SK-N-SH (cell line): ENCODE measurements around the gene LRMDA. TPM values are rescaled to one million over a fixed set of nuclear protein-coding genes. Genes with fewer than 3 reads are reported as not detected.

Source experiments
- CTCF ChIA-PET: fragments of 300-600, 350-600 bp; formaldehyde crosslinking; extraction: SDS; loops from one replicate; lab custom pipeline; 2021; lab: Yijun Ruan, JAX
- POLR2A ChIA-PET: fragments of 350-600 bp; sonication (Branson Sonifier 250); formaldehyde crosslinking; extraction: SDS; loops from one replicate; lab custom pipeline; 2020; ENCODE audit warnings: antibody characterized with exemption, inconsistent platforms; lab: Yijun Ruan, JAX
- DNase-seq: peaks from one replicate; pipeline ENCODE4 v3.0.0; 2012
- H2AFZ ChIP-seq: fragments of 200-600 bp; sonication (generic); 2 replicates; pipeline ENCODE4 v1.8.1; 2016; ENCODE audit warnings: antibody characterized with exemption, mild to moderate bottlenecking, low read depth
- H3F3A ChIP-seq: fragments of 200-600 bp; sonication (generic); replicated peaks from 2 replicates; pipeline ENCODE3; 2016; ENCODE audit warnings: antibody characterized with exemption, mild to moderate bottlenecking; ENCODE audit not compliant: insufficient read depth
- H3K27ac ChIP-seq, 2 experiments: fragments of 200-500 bp in 1 of 2; fragments of 200-600 bp in 1 of 2; sonication (Bioruptor generic) in 1 of 2; sonication (generic), shearing (Covaris generic) in 1 of 2; 2 replicates each; pipeline versions ENCODE4 v1.5.1 to v1.6.1; 2014 to 2016; ENCODE audit warnings: low read depth in 2 of 2, inconsistent platforms in 1 of 2, low read length in 1 of 2, mild to moderate bottlenecking in 1 of 2, mixed read lengths in 1 of 2
- H3K27me3 ChIP-seq: fragments of 200-600 bp; sonication (generic), shearing (Covaris generic); 2 replicates; pipeline ENCODE4 v1.6.1; 2016; ENCODE audit warnings: mixed run types; ENCODE audit not compliant: insufficient read depth
- H3K36me3 ChIP-seq, 2 experiments: fragments of 200-500 bp in 1 of 2; fragments of 200-600 bp in 1 of 2; sonication (Bioruptor generic) in 1 of 2; sonication (generic) in 1 of 2; replicated peaks in 1 of 2; 2 replicates each; pipeline versions ENCODE3 to v1.5.1; 2014 to 2016; ENCODE audit warnings: low read length in 1 of 2, mild to moderate bottlenecking in 1 of 2; ENCODE audit not compliant: insufficient read depth in 2 of 2, control insufficient read depth in 1 of 2
- H3K4me1 ChIP-seq, 2 experiments: fragments of 200-500 bp in 1 of 2; fragments of 200-600 bp in 1 of 2; sonication (Bioruptor generic) in 1 of 2; sonication (generic), shearing (Covaris generic) in 1 of 2; 2 replicates each; pipeline versions ENCODE4 v1.5.1 to v1.6.1; 2014 to 2016; ENCODE audit warnings: low read depth in 1 of 2, low read length in 1 of 2, mixed run types in 1 of 2; ENCODE audit not compliant: insufficient read depth in 2 of 2, control insufficient read depth in 1 of 2
- H3K4me2 ChIP-seq: fragments of 200-600 bp; sonication (generic), shearing (Covaris generic); 2 replicates; pipeline ENCODE4 v1.6.1; 2017; ENCODE audit warnings: mixed run types
- H3K4me3 ChIP-seq, 2 experiments: fragments of 200-500 bp in 1 of 2; fragments of 200-600 bp in 1 of 2; sonication (Bioruptor generic) in 1 of 2; sonication (generic), shearing (Covaris generic) in 1 of 2; 2 replicates each; pipeline versions ENCODE4 v1.5.1 to v1.8.1; 2014 to 2016; ENCODE audit warnings: low read depth in 2 of 2, inconsistent platforms in 1 of 2, low read length in 1 of 2, mild to moderate bottlenecking in 1 of 2, mixed read lengths in 1 of 2, moderate library complexity in 1 of 2
- H3K79me2 ChIP-seq: fragments of 200-600 bp; sonication (generic); 2 replicates; pipeline ENCODE4 v1.8.1; 2017; ENCODE audit warnings: mild to moderate bottlenecking; ENCODE audit not compliant: insufficient read depth
- H3K9ac ChIP-seq: fragments of 200-600 bp; sonication (generic); 2 replicates; pipeline ENCODE4 v1.6.1; 2017; ENCODE audit warnings: mixed run types
- H3K9me2 ChIP-seq: fragments of 200-600 bp; sonication (generic); 2 replicates; pipeline ENCODE4 v1.6.1; 2017; ENCODE audit warnings: mixed run types
- H3K9me3 ChIP-seq: fragments of 200-600 bp; sonication (generic); 2 replicates; pipeline ENCODE4 v1.6.1; 2017; ENCODE audit warnings: mixed run types, mild to moderate bottlenecking, moderate library complexity
- H4K20me1 ChIP-seq: fragments of 200-600 bp; sonication (generic); 2 replicates; pipeline ENCODE4 v1.6.1; 2017; ENCODE audit warnings: mild to moderate bottlenecking, mixed run types; ENCODE audit not compliant: insufficient read depth
- CHD2 ChIP-seq: fragments of 150-350 bp; IDR thresholded peaks from 2 replicates; pipeline ENCODE4 v1.6.1; 2018; ENCODE audit warnings: low read length; ENCODE audit not compliant: partially characterized antibody
- CTCF ChIP-seq: fragments of 200-600 bp; sonication (generic); IDR thresholded peaks from 2 replicates; pipeline ENCODE4 v1.6.1; 2017; ENCODE audit warnings: antibody characterized with exemption, mild to moderate bottlenecking, moderate library complexity
- ELF1 ChIP-seq: IDR thresholded peaks from 2 replicates; pipeline ENCODE4 v1.4.0; 2012
- EP300 ChIP-seq, 2 experiments: IDR thresholded peaks; 2 replicates each; pipeline versions ENCODE4 v1.4.0 to v1.6.1; 2012; ENCODE audit warnings: borderline replicate concordance in 1 of 2, low read depth in 1 of 2, low read length in 1 of 2
- FOSL2 ChIP-seq: IDR thresholded peaks from 2 replicates; pipeline ENCODE4 v1.4.0; 2012; ENCODE audit warnings: low read depth, mild to moderate bottlenecking, moderate library complexity, borderline replicate concordance
- FOXM1 ChIP-seq: IDR thresholded peaks from 2 replicates; pipeline ENCODE4 v1.4.0; 2012; ENCODE audit warnings: low read depth, mild to moderate bottlenecking
- GABPA ChIP-seq: IDR thresholded peaks from 2 replicates; pipeline ENCODE4 v1.4.0; 2012; ENCODE audit warnings: low read depth, mild to moderate bottlenecking
- GATA2 ChIP-seq: sonication (generic); formaldehyde crosslinking; IDR thresholded peaks from 2 replicates; pipeline ENCODE4 v1.5.0; 2020; ENCODE audit warnings: mild to moderate bottlenecking, missing genetic modification reagents
- IRF3 ChIP-seq: fragments of 150-350 bp; IDR thresholded peaks from 2 replicates; pipeline ENCODE4 v1.6.1; 2016; ENCODE audit warnings: mild to moderate bottlenecking, low read depth, low read length
- JUND ChIP-seq: IDR thresholded peaks from 2 replicates; pipeline ENCODE4 v1.4.0; 2012
- MXI1 ChIP-seq: IDR thresholded peaks from 2 replicates; pipeline ENCODE4 v1.6.1; 2012; ENCODE audit warnings: mild to moderate bottlenecking, low read depth, low read length, improper control_type of control experiment
- NFIC ChIP-seq: IDR thresholded peaks from 2 replicates; pipeline ENCODE4 v1.4.0; 2012; ENCODE audit warnings: borderline replicate concordance
- NRF1 ChIP-seq: IDR thresholded peaks from 2 replicates; pipeline ENCODE4 v1.6.1; 2012; ENCODE audit warnings: low read depth, mild to moderate bottlenecking, low read length
- POLR2AphosphoS5 ChIP-seq: IDR thresholded peaks from 2 replicates; pipeline ENCODE4 v1.6.1; 2012; ENCODE audit warnings: low read depth, low read length
- RAD21 ChIP-seq: IDR thresholded peaks from 2 replicates; pipeline ENCODE4 v1.6.1; 2012; ENCODE audit warnings: mild to moderate bottlenecking, low read length
- RXRA ChIP-seq: IDR thresholded peaks from 2 replicates; pipeline ENCODE4 v1.4.0; 2012; ENCODE audit warnings: low read depth, mild to moderate bottlenecking, borderline replicate concordance
- TEAD4 ChIP-seq: IDR thresholded peaks from 2 replicates; pipeline ENCODE4 v1.4.0; 2012; ENCODE audit warnings: mild to moderate bottlenecking, borderline replicate concordance; ENCODE audit not compliant: insufficient read depth
- WGBS: methylation state at CpG from one replicate; pipeline ENCODE4 v1.1.6; 2017; ENCODE audit warnings: low lambda C conversion rate; 5-methylcytosine and 5-hydroxymethylcytosine counted together
- polyA plus RNA-seq, 3 experiments: library from polyadenylated mRNA; depleted of rRNA; stranded (reverse); fragments of >200 nt; gene quantifications; 2 replicates each; pipeline ENCODE4 v1.2.3, GENCODE V29; 2012
- TF ChIP-seq, protein P1 (sequence below): IDR thresholded peaks from 2 replicates; pipeline ENCODE4 v1.6.1; 2012; ENCODE audit warnings: mild to moderate bottlenecking, low read depth, low read length, moderate library complexity
- TF ChIP-seq, protein P2 (sequence below): IDR thresholded peaks from 2 replicates; pipeline ENCODE4 v1.4.0; 2012; ENCODE audit warnings: low read depth, borderline replicate concordance

LRMDA gene
- polyA plus RNA-seq, 1 of the 3 experiments (the other 2 are of a cell fraction), result 0.95 TPM

DNA sequence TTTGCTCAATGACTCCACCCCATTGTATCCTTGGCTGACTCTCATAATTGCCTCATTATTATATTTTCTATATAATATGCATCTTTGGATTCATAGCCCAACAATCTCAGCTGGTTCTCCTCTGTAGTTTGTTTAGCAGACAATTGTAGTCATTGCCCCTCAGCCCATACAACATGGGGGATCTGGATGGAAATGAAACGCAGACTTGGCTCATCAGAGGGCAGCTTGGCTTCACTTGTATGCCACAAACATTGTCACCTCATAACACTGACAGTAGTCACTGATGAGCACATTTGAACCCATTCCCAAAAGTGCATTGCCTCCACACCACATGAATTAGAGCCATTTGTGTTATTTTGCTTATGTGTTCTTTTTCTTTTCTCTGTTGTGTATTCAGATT, 963.8 kb downstream of the LRMDA start:
- no peak overlapping the region for H3K4me2 ChIP-seq
- no peak overlapping the region for H2AFZ ChIP-seq
- H3K79me2 ChIP-seq, result no peaks in the 10 kb centered on the region
- H3K9ac ChIP-seq, result no peak overlapping the region
- H4K20me1 ChIP-seq, result no peaks in the 10 kb centered on the region
- H3K27me3 ChIP-seq, result no peaks in the 10 kb centered on the region
- TF ChIP-seq IRF3 (no peak), POLR2AphosphoS5 (no peak), EP300 (IDR thresholded peaks at IDR 0.05; ENCODE audit: borderline replicate concordance in 1 of 2, low read depth in 1 of 2, low read length in 1 of 2) (no peak), RXRA (no peak), MXI1 (no peak), ELF1 (no peak), TEAD4 (no peak), FOSL2 (no peak), RAD21 (no peak), NRF1 (no peak), NFIC (no peak), GABPA (no peak), FOXM1 (no peak), GATA2 (CRISPR knock-in tag) (no peak), CHD2 (no peak), JUND (no peak), CTCF (no peak)
- TF ChIP-seq, protein P1, sequence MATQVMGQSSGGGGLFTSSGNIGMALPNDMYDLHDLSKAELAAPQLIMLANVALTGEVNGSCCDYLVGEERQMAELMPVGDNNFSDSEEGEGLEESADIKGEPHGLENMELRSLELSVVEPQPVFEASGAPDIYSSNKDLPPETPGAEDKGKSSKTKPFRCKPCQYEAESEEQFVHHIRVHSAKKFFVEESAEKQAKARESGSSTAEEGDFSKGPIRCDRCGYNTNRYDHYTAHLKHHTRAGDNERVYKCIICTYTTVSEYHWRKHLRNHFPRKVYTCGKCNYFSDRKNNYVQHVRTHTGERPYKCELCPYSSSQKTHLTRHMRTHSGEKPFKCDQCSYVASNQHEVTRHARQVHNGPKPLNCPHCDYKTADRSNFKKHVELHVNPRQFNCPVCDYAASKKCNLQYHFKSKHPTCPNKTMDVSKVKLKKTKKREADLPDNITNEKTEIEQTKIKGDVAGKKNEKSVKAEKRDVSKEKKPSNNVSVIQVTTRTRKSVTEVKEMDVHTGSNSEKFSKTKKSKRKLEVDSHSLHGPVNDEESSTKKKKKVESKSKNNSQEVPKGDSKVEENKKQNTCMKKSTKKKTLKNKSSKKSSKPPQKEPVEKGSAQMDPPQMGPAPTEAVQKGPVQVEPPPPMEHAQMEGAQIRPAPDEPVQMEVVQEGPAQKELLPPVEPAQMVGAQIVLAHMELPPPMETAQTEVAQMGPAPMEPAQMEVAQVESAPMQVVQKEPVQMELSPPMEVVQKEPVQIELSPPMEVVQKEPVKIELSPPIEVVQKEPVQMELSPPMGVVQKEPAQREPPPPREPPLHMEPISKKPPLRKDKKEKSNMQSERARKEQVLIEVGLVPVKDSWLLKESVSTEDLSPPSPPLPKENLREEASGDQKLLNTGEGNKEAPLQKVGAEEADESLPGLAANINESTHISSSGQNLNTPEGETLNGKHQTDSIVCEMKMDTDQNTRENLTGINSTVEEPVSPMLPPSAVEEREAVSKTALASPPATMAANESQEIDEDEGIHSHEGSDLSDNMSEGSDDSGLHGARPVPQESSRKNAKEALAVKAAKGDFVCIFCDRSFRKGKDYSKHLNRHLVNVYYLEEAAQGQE, result no peak
- TF ChIP-seq, protein P2, sequence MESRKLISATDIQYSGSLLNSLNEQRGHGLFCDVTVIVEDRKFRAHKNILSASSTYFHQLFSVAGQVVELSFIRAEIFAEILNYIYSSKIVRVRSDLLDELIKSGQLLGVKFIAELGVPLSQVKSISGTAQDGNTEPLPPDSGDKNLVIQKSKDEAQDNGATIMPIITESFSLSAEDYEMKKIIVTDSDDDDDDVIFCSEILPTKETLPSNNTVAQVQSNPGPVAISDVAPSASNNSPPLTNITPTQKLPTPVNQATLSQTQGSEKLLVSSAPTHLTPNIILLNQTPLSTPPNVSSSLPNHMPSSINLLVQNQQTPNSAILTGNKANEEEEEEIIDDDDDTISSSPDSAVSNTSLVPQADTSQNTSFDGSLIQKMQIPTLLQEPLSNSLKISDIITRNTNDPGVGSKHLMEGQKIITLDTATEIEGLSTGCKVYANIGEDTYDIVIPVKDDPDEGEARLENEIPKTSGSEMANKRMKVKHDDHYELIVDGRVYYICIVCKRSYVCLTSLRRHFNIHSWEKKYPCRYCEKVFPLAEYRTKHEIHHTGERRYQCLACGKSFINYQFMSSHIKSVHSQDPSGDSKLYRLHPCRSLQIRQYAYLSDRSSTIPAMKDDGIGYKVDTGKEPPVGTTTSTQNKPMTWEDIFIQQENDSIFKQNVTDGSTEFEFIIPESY, result no peak
- no peak overlapping the region for H3K27ac ChIP-seq
- H3F3A ChIP-seq, result no peaks in the 10 kb centered on the region
- POLR2A ChIA-PET, result no interaction called here
- H3K9me2 ChIP-seq, result no peaks in the 10 kb centered on the region
- WGBS, result 87% methylated on average over 1 of the region's 1 CpG
- no peak for DNase-seq
- no peaks in the 10 kb centered on the region for H3K36me3 ChIP-seq
- peaks cover 7 to 9% of the 10 kb centered on the region in 2 experiments; a peak in 3 of 4 replicates for H3K4me1 ChIP-seq
- H3K9me3 ChIP-seq, result no peaks in the 10 kb centered on the region
- H3K4me3 ChIP-seq, result no peak overlapping the region
- CTCF ChIA-PET, result no interaction called here
